Natural killer cell (primary cell): ENCODE results near the gene MTG2. TPM values are rescaled to one million over a fixed set of nuclear protein-coding genes. Genes with fewer than 3 reads are reported as not detected.
A peak's percentile ranks its signal among the peaks of the same experiment; 100 is the strongest.

Source experiments
- ATAC-seq, 3 donors: fragments of 150-1000 bp in 2 of 3; fragments of 200-7000 bp in 1 of 3; cut with Tn5 transposase; 1 replicate in 1 of 3; 2 replicates in 2 of 3; pipeline ENCODE4 v1.10.0; 2021; ENCODE audit warnings: mild to moderate bottlenecking in 2 of 3, moderate library complexity in 2 of 3
- DNase-seq, 2 donors: peaks; one replicate each; pipeline versions ENCODE4 v3.0.0 to v3.0.0-alpha.2; 2013 to 2021; ENCODE audit warnings: mixed read lengths in 1 of 2
- H3K27ac ChIP-seq: one replicate; pipeline ENCODE4 v1.5.1; 2013; ENCODE audit warnings: mild to moderate bottlenecking, low read length
- H3K27me3 ChIP-seq: one replicate; pipeline ENCODE4 v1.6.1; 2013; ENCODE audit warnings: low read length; ENCODE audit not compliant: control insufficient read depth, insufficient read depth
- H3K36me3 ChIP-seq: one replicate; pipeline ENCODE4 v1.6.1; 2013; ENCODE audit warnings: low read length; ENCODE audit not compliant: control insufficient read depth, insufficient read depth
- H3K4me1 ChIP-seq: one replicate; pipeline ENCODE4 v1.6.1; 2013; ENCODE audit warnings: low read length; ENCODE audit not compliant: control insufficient read depth, insufficient read depth
- H3K4me3 ChIP-seq: one replicate; pipeline ENCODE4 v1.5.1; 2013; ENCODE audit warnings: low read length
- H3K9me3 ChIP-seq: one replicate; pipeline ENCODE4 v1.6.1; 2013; ENCODE audit warnings: low read length; ENCODE audit not compliant: control insufficient read depth, insufficient read depth
- H3K27ac Mint-ChIP-seq, 2 donors: one replicate each; pipeline ENCODE4 v1.8.0; 2022; ENCODE audit warnings: mild to moderate bottlenecking in 2 of 2, mixed read lengths in 2 of 2, moderate library complexity in 1 of 2
- H3K27me3 Mint-ChIP-seq, 2 donors: one replicate each; pipeline ENCODE4 v1.8.0; 2022; ENCODE audit warnings: low read depth in 2 of 2, mixed read lengths in 2 of 2
- H3K36me3 Mint-ChIP-seq: one replicate; pipeline ENCODE4 v1.8.0; 2022; ENCODE audit warnings: mixed read lengths
- H3K4me1 Mint-ChIP-seq, 2 donors: one replicate each; pipeline ENCODE4 v1.8.0; 2022; ENCODE audit warnings: mixed read lengths in 2 of 2
- H3K4me3 Mint-ChIP-seq: one replicate; pipeline ENCODE4 v1.8.0; 2022; ENCODE audit warnings: mild to moderate bottlenecking, moderate library complexity, mixed read lengths
- H3K9me3 Mint-ChIP-seq, 2 donors: one replicate each; pipeline ENCODE4 v1.8.0; 2022; ENCODE audit warnings: mixed read lengths in 2 of 2
- WGBS: methylation state at CpG from one replicate; pipeline ENCODE4 v1.1.7; 2013; ENCODE audit warnings: missing lambda C conversion rate; ENCODE audit not compliant: insufficient coverage; 5-methylcytosine and 5-hydroxymethylcytosine counted together
- intact Hi-C: fragments of 100-400 bp; cut with micrococcal nuclease; formaldehyde crosslinking; loops from one replicate; pipeline ENCODE4 v1.14.2; 2022
- total RNA-seq, 4 donors: library from RNA; stranded (reverse); fragments of 120-200 nt in 1 of 4; gene quantifications; one replicate each; pipeline versions ENCODE4 v1.2.3 to v1.2.4, GENCODE V29; 2013 to 2022
- TF ChIP-seq, protein P1 (sequence below): fragments of 200-600 bp; IDR thresholded peaks from one replicate; pipeline ENCODE4 v1.8.0; 2022; ENCODE audit warnings: antibody characterized with exemption

MTG2 gene
- total RNA-seq, 3 donors from 2014 or later (not counting 1 experiment from before 2014, with no cell fraction given) = 16.8 to 25.8 (median 25.3) TPM

DNA sequence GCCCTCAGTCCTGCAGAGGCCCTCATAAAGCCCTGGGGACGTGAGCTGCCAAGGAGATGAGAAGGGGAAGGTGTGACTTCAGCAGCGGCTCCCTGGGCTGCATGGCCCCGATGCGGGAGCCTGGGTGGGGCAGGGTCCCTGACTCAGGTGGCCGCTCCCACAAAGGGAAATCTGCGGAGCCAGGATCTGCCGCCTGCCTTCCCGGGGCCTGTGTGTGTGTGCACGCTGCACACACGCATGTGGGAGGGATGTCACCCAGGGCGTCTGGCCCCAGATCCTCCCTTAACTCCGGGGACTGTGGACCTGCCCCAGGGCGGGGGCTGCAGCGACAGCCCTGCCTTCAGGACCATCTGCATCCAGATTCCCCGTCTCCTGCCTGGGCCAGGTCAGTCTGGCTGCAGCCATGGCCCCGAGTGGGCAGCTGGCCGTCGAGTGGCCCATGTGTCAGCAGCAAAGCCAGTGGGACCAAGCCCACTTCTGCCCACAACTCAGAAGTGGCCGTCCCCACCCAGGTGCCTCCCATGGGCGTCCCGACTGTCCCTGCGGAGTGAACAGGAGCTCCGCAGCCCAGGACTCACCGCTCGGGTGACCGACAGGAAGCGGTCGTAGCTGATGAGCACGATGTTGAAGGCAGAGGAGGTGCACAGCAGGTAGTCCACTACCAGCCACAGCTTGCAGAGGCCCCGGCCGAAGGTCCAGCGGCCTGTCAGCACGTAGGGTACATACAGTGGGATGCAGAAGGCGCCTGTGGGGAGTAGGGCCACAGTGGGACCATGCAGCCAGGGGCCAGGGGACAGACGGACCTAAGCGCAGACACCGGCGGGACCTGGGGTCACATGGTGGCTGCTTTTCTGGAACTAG, 35.3 kb downstream of the MTG2 start:
- Mint-ChIP-seq H3K36me3 (no peaks in the 10 kb centered on the region), H3K4me1 (peaks cover 0 to 4% of the 10 kb centered on the region in 2 donors), H3K9me3 (no peaks in the 10 kb centered on the region), H3K27me3 (peaks cover 14 to 39% of the 10 kb centered on the region in 2 donors), H3K27ac (no peak overlapping the region), H3K4me3 (peak overlapping the region; percentile 37)
- intact Hi-C loops = no loop called here
- Histone ChIP-seq H3K4me1 (peaks cover 6% of the 10 kb centered on the region), H3K27me3 (peaks cover 31% of the 10 kb centered on the region), H3K36me3 (no peaks in the 10 kb centered on the region), H3K9me3 (no peaks in the 10 kb centered on the region), H3K4me3 (no peak overlapping the region), H3K27ac (no peak overlapping the region)
- TF ChIP-seq, protein P1, sequence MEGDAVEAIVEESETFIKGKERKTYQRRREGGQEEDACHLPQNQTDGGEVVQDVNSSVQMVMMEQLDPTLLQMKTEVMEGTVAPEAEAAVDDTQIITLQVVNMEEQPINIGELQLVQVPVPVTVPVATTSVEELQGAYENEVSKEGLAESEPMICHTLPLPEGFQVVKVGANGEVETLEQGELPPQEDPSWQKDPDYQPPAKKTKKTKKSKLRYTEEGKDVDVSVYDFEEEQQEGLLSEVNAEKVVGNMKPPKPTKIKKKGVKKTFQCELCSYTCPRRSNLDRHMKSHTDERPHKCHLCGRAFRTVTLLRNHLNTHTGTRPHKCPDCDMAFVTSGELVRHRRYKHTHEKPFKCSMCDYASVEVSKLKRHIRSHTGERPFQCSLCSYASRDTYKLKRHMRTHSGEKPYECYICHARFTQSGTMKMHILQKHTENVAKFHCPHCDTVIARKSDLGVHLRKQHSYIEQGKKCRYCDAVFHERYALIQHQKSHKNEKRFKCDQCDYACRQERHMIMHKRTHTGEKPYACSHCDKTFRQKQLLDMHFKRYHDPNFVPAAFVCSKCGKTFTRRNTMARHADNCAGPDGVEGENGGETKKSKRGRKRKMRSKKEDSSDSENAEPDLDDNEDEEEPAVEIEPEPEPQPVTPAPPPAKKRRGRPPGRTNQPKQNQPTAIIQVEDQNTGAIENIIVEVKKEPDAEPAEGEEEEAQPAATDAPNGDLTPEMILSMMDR = no peak
- no peak for ATAC-seq
- 62% methylated on average over 38 of the region's 38 CpGs for WGBS
- DNase-seq = no peak

DNA sequence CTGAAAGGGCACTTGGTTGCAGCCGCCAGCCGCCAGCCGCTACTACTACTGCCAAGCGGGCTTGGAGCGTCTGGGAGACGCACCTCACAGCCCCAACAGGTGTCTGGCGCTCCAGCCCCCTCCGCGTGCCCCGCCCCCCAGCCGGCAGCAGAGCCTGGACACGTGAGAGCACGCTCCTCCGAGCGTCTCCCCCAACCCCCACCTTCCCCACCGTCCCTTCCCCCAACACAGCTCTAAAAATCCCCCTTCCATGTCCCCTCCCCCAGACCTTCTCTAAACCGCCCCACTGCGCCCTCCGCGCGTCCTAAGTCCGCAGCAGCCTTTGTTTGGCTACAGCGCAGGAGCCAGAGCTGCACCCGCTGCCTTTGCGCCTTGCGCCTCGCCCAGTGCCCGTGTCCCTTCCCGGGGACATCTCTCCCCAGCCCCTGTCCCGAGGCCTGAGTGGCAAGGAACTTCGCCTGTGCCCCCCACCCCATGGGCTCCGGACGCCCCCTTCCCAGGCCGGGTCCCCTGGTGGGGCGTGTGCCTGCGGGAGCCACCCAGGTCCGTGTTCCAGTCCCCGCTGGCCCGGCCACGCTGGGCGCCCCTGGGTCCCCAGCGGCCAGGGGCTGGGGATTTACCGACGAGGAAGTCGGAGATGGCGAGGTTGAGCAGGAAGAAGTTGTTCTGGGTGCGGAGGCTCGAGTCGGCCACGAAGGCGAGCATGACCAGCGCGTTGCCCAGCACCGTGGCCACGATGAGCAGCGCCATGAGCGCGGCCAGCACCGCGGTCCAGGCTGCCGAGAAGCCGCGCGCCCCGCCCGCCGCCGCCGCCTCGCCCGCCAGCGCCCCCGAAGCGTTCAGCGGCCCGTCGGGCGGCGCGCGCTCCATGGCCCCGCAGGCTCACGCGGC, 36.5 kb downstream of the MTG2 start:
- Mint-ChIP-seq H3K9me3 (no peaks in the 10 kb centered on the region), H3K27ac (no peak overlapping the region), H3K4me3 (peak overlapping the region; percentile 72), H3K4me1 (peaks cover 0 to 4% of the 10 kb centered on the region in 2 donors), H3K27me3 (peaks cover 17 to 38% of the 10 kb centered on the region in 2 donors), H3K36me3 (no peaks in the 10 kb centered on the region)
- intact Hi-C loops = no loop called here
- H3K27ac ChIP-seq = no peak overlapping the region
- no peaks in the 10 kb centered on the region for H3K9me3 ChIP-seq
- ATAC-seq (peak in 2 of 3 donors; percentile 29 to 50), DNase-seq (no peak)
- H3K4me3 ChIP-seq = no peak overlapping the region
- TF ChIP-seq, protein P1 = no peak
- peaks cover 6% of the 10 kb centered on the region for H3K4me1 ChIP-seq
- WGBS = 5% methylated on average over 84 of the region's 84 CpGs
- no peaks in the 10 kb centered on the region for H3K36me3 ChIP-seq
- peaks cover 31% of the 10 kb centered on the region for H3K27me3 ChIP-seq

DNA sequence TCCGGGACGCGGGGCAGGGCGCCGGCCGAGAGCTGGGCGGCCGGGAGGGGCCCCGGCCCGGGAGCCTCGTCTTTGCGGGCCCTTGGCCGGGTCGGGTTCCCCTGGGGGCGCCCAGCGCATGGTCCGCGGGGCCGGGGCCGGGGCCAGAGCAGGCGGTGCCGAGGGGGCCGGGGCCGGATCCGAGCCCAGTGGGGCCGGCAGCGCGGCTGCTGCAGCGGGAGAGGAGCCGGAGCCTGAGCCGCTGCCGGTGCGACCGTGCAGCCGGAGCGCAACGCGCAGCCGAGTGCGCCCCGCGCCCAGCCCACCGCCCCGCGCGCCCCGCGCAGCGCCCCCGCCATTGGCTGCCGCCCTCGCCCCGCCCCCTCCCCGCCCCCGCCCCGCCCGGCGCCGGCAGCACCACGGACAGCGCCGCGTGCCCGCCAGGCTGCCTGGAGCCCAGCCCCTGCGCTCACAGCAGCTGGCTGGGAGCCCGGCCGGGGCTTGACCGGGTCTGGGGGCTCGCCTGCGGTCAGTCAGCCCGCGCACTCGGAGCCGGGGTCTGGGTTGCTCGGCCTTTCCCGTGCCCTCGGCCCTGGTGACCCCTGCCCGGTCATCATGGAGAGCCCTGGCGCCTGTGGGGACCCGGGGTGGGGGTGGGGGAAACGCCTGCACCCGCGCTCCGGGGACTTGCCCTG, 37.3 kb downstream of the MTG2 start, which contains the start of gene HRH3:
Gene HRH3 (minus strand): TSS at position 287 of the 674 bp plus-strand sequence. CDS start 308 bp downstream, outside the sequence.
- Histone ChIP-seq H3K4me1 (peaks cover 6% of the 10 kb centered on the region), H3K27ac (no peak within 1 kb of the TSS), H3K27me3 (peaks cover 31% of the 10 kb centered on the region), H3K4me3 (no peak within 1 kb of the TSS), H3K36me3 (no peaks in the 10 kb centered on the region), H3K9me3 (no peaks in the 10 kb centered on the region)
- H3K9me3 Mint-ChIP-seq = no peaks in the 10 kb centered on the region
- peaks cover 0 to 4% of the 10 kb centered on the region in 2 donors for H3K4me1 Mint-ChIP-seq
- WGBS = under 1% methylated on average over 84 of the region's 84 CpGs
- peak within 1 kb of the TSS; percentile 72 for H3K4me3 Mint-ChIP-seq
- TF ChIP-seq, protein P1 = no peak
- H3K36me3 Mint-ChIP-seq = no peaks in the 10 kb centered on the region
- H3K27me3 Mint-ChIP-seq = peaks cover 25 to 45% of the 10 kb centered on the region in 2 donors
- ATAC-seq (peak; percentile 83 to 97 (median 91)), DNase-seq (peak; percentile 49 to 68)
- intact Hi-C loops = no loop called here
- no peak within 1 kb of the TSS for H3K27ac Mint-ChIP-seq
